IMR-90 (cell line): ENCODE measurements around the gene MGAT5. TPM values are rescaled to one million over a fixed set of nuclear protein-coding genes. Genes with fewer than 3 reads are reported as not detected.

ENCODE experiments used
- ATAC-seq: fragments of 200-7000 bp; cut with Tn5 transposase; 2 replicates; pipeline ENCODE4 v1.9.1; 2020; ENCODE audit warnings: low read depth, mild to moderate bottlenecking, moderate library complexity
- BruUV-seq: library from RNA; stranded (reverse); fragments of 400-500 nt; replicated peaks from 2 replicates; lab custom pipeline; 2021; lab: Mats Ljungman, UMichigan
- CTCF ChIA-PET: fragments of 300-600 bp; formaldehyde crosslinking; extraction: SDS; loops from one replicate; lab custom pipeline; 2021; ENCODE audit warnings: antibody characterized with exemption; lab: Yijun Ruan, JAX
- POLR2A ChIA-PET: fragments of 300-600 bp; sonication (Branson Sonifier 250); formaldehyde crosslinking; loops from one replicate; lab custom pipeline; 2022; ENCODE audit warnings: antibody characterized with exemption; ENCODE audit not compliant: unreplicated experiment; lab: Charles Lee
- DNase-seq: peaks from one replicate; pipeline ENCODE4 v3.0.0; 2013
- H2AFZ ChIP-seq: replicated peaks from 2 replicates; pipeline ENCODE3; 2013; ENCODE audit warnings: low read length, mild to moderate bottlenecking; ENCODE audit not compliant: poor library complexity
- H2AK5ac ChIP-seq: 2 replicates; pipeline ENCODE4 v1.6.1; 2013; ENCODE audit warnings: low read depth, low read length, inconsistent platforms
- H2AK9ac ChIP-seq: replicated peaks from 2 replicates; pipeline ENCODE3; 2013; ENCODE audit warnings: mild to moderate bottlenecking, low read depth, low read length, moderate library complexity; ENCODE audit not compliant: poor library complexity
- H2BK120ac ChIP-seq: 2 replicates; pipeline ENCODE4 v1.6.1; 2013; ENCODE audit warnings: low read depth, low read length, inconsistent platforms
- H2BK15ac ChIP-seq: 3 replicates; pipeline ENCODE4 v1.6.1; 2013; ENCODE audit warnings: low read depth, low read length, inconsistent platforms
- H2BK20ac ChIP-seq: 2 replicates; pipeline ENCODE4 v1.6.1; 2013; ENCODE audit warnings: low read depth, mild to moderate bottlenecking, inconsistent platforms, low read length, moderate library complexity
- H2BK5ac ChIP-seq: 2 replicates; pipeline ENCODE4 v1.6.1; 2013; ENCODE audit warnings: mild to moderate bottlenecking, low read depth, low read length, inconsistent platforms; ENCODE audit not compliant: poor library complexity, severe bottlenecking
- H3K14ac ChIP-seq: replicated peaks from 2 replicates; pipeline ENCODE4 v1.6.1; 2013; ENCODE audit warnings: low read depth, low read length, inconsistent platforms
- H3K18ac ChIP-seq: 2 replicates; pipeline ENCODE4 v1.6.1; 2013; ENCODE audit warnings: low read depth, low read length, control low read depth
- H3K23ac ChIP-seq: 2 replicates; pipeline ENCODE4 v1.6.1; 2013; ENCODE audit warnings: low read depth, low read length, inconsistent platforms
- H3K27ac ChIP-seq: 2 replicates; pipeline ENCODE4 v1.5.1; 2013; ENCODE audit warnings: mild to moderate bottlenecking, control low read depth, low read length; ENCODE audit not compliant: insufficient read depth
- H3K27me3 ChIP-seq: 2 replicates; pipeline ENCODE4 v1.6.1; 2013; ENCODE audit warnings: low read length; ENCODE audit not compliant: control insufficient read depth, insufficient read depth
- H3K36me3 ChIP-seq: 2 replicates; pipeline ENCODE4 v1.6.1; 2013; ENCODE audit warnings: low read length, mixed read lengths; ENCODE audit not compliant: control insufficient read depth, insufficient read depth
- H3K4ac ChIP-seq: 2 replicates; pipeline ENCODE4 v1.6.1; 2013; ENCODE audit warnings: low read depth, low read length, inconsistent platforms
- H3K4me1 ChIP-seq: 2 replicates; pipeline ENCODE4 v1.6.1; 2013; ENCODE audit warnings: low read length, mixed read lengths; ENCODE audit not compliant: control insufficient read depth, insufficient read depth
- H3K4me2 ChIP-seq: 2 replicates; pipeline ENCODE4 v1.6.1; 2013; ENCODE audit warnings: low read depth, mild to moderate bottlenecking, control low read depth, low read length, moderate library complexity
- H3K4me3 ChIP-seq: 2 replicates; pipeline ENCODE4 v1.5.1; 2013; ENCODE audit warnings: low read depth, mild to moderate bottlenecking, control low read depth, low read length, moderate library complexity; ENCODE audit not compliant: insufficient read depth
- H3K56ac ChIP-seq: 2 replicates; pipeline ENCODE4 v1.6.1; 2013; ENCODE audit warnings: low read length, inconsistent platforms; ENCODE audit not compliant: insufficient read depth; ENCODE audit errors: extremely low read depth
- H3K79me1 ChIP-seq, 2 experiments: 2 replicates each; pipeline ENCODE4 v1.6.1; 2013; ENCODE audit warnings: low read length in 2 of 2, inconsistent platforms in 1 of 2, low read depth in 1 of 2
- H3K9ac ChIP-seq: 2 replicates; pipeline ENCODE4 v1.6.1; 2013; ENCODE audit warnings: low read depth, low read length, control low read depth
- H3K9me1 ChIP-seq: 2 replicates; pipeline ENCODE4 v1.6.1; 2013; ENCODE audit warnings: low read length, inconsistent platforms; ENCODE audit not compliant: insufficient read depth
- H3K9me3 ChIP-seq: 2 replicates; pipeline ENCODE4 v1.6.1; 2013; ENCODE audit warnings: low read length; ENCODE audit not compliant: control insufficient read depth, insufficient read depth
- H4K20me1 ChIP-seq: 2 replicates; pipeline ENCODE4 v1.6.1; 2013; ENCODE audit warnings: low read length, inconsistent platforms; ENCODE audit not compliant: insufficient read depth
- H4K5ac ChIP-seq: 2 replicates; pipeline ENCODE4 v1.6.1; 2013; ENCODE audit warnings: mild to moderate bottlenecking, low read depth, low read length, control low read depth
- H4K8ac ChIP-seq, 2 experiments: 2 replicates each; pipeline ENCODE4 v1.6.1; 2013; ENCODE audit warnings: low read depth in 2 of 2, low read length in 2 of 2, control low read depth in 1 of 2, inconsistent platforms in 1 of 2
- H4K91ac ChIP-seq: 2 replicates; pipeline ENCODE4 v1.6.1; 2013; ENCODE audit warnings: low read depth, low read length, inconsistent platforms; ENCODE audit not compliant: insufficient read depth
- BHLHE40 ChIP-seq: fragments of 150-350 bp; IDR thresholded peaks from 2 replicates; pipeline ENCODE4 v1.6.1; 2016; ENCODE audit warnings: mild to moderate bottlenecking, low read depth, low read length
- CEBPB ChIP-seq: IDR thresholded peaks from 2 replicates; pipeline ENCODE4 v1.6.1; 2012; ENCODE audit warnings: low read depth, low read length, improper control_type of control experiment
- CHD1 ChIP-seq: IDR thresholded peaks from 2 replicates; pipeline ENCODE4 v1.6.1; 2012; ENCODE audit warnings: low read depth, low read length, improper control_type of control experiment
- FOS ChIP-seq: fragments of 150-350 bp; IDR thresholded peaks from 2 replicates; pipeline ENCODE4 v1.6.1; 2016; ENCODE audit warnings: low read depth, low read length
- MAFK ChIP-seq: IDR thresholded peaks from 2 replicates; pipeline ENCODE4 v1.6.1; 2012; ENCODE audit warnings: low read depth, low read length, improper control_type of control experiment
- MXI1 ChIP-seq: IDR thresholded peaks from 2 replicates; pipeline ENCODE4 v1.6.1; 2012; ENCODE audit warnings: low read depth, mild to moderate bottlenecking, low read length, moderate library complexity, borderline replicate concordance
- NFE2L2 ChIP-seq: fragments of 150-350 bp; IDR thresholded peaks from 2 replicates; pipeline ENCODE4 v1.6.1; 2016; ENCODE audit warnings: low read depth, mild to moderate bottlenecking, low read length
- POLR2A ChIP-seq: IDR thresholded peaks from 2 replicates; pipeline ENCODE4 v1.6.1; 2012; ENCODE audit warnings: mild to moderate bottlenecking, low read depth, low read length
- RAD21 ChIP-seq: IDR thresholded peaks from 2 replicates; pipeline ENCODE4 v1.6.1; 2012; ENCODE audit warnings: low read length, improper control_type of control experiment
- RCOR1 ChIP-seq: IDR thresholded peaks from 2 replicates; pipeline ENCODE4 v1.6.1; 2012; ENCODE audit warnings: mild to moderate bottlenecking, low read length, improper control_type of control experiment; ENCODE audit not compliant: insufficient replicate concordance
- RFX5 ChIP-seq: IDR thresholded peaks from 2 replicates; pipeline ENCODE4 v1.8.0; 2012; ENCODE audit warnings: low read depth, mild to moderate bottlenecking, low read length, moderate library complexity
- SMC3 ChIP-seq: fragments of 150-350 bp; IDR thresholded peaks from 2 replicates; pipeline ENCODE4 v1.6.1; 2016; ENCODE audit warnings: low read depth, mild to moderate bottlenecking, antibody characterized with exemption, low read length, moderate library complexity
- WGBS, 2 experiments: methylation state at CpG; one replicate each; pipeline versions ENCODE4 v1.1.5 to v1.1.7; 2013; ENCODE audit warnings: missing lambda C conversion rate in 2 of 2; ENCODE audit not compliant: insufficient read length in 1 of 2; ENCODE audit errors: extremely low coverage in 2 of 2; 5-methylcytosine and 5-hydroxymethylcytosine counted together
- dilution Hi-C: fragments of 300-500 bp; cut with HindIII; formaldehyde crosslinking; loops from one replicate; pipeline ENCODE4 v1.14.3; 2018; ENCODE audit warnings: low sequenced_read_pairs; ENCODE audit not compliant: unreplicated experiment
- in situ Hi-C: fragments of 300-500 bp; cut with MboI; formaldehyde crosslinking; loops from 3 replicates; pipeline ENCODE4 v1.14.3; 2019; ENCODE audit warnings: low sequenced_read_pairs, inconsistent platforms, mixed read lengths
- intact Hi-C: fragments of 100-400 bp; cut with micrococcal nuclease; formaldehyde crosslinking; loops from 2 replicates; pipeline ENCODE4 v1.10.0; 2022
- polyA plus RNA-seq, 3 experiments: library from polyadenylated mRNA; depleted of rRNA; stranded (reverse); fragments of >200 nt; gene quantifications; 2 replicates each; pipeline ENCODE4 v1.2.3, GENCODE V29; 2012; ENCODE audit warnings: low replicate concordance in 1 of 3
- total RNA-seq: library from RNA; depleted of rRNA; stranded (reverse); fragments of >200 nt; gene quantifications from 2 replicates; pipeline ENCODE4 v1.2.3, GENCODE V29; 2012
- TF ChIP-seq, protein P1 (sequence below): conservative IDR thresholded peaks from 2 replicates; pipeline ENCODE4 v1.5.1; 2012; ENCODE audit warnings: mild to moderate bottlenecking, low read depth, low read length, improper control_type of control experiment
- TF ChIP-seq, protein P2 (sequence below): fragments of 150-350 bp; IDR thresholded peaks from 2 replicates; pipeline ENCODE4 v1.6.1; 2016; ENCODE audit warnings: low read depth, mild to moderate bottlenecking, low read length, moderate library complexity, borderline replicate concordance

MGAT5 gene
- total and polyA plus RNA-seq, 2 of the 4 experiments (the other 2 are of a cell fraction): 22.9 to 59.9 TPM

DNA sequence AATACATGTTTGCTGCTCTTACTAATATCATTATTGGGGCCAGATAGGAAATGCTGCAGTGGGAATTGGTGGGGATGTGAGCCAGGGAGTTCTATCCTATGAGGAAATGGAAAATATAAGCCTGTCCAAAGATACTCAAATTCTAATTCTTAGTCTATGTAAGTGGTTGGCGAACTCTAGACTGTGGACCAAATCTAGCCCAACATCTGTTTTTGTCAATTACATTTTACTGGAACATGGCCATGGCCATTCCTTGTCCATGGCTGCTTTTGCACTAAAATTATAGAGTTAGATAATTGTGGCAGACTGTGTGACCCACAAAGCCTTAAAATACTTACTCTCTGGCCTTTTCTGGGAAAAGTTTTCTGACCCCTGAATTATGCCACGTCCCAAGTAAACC lies 113.3 kb downstream of the MGAT5 start:
- TF ChIP-seq FOS: no peak
- TF ChIP-seq POLR2A: no peak
- no peak for TF ChIP-seq CEBPB
- TF ChIP-seq MXI1: no peak
- no peak for TF ChIP-seq RFX5
- no peak for TF ChIP-seq RAD21
- no peak for TF ChIP-seq CHD1
- TF ChIP-seq BHLHE40: no peak
- TF ChIP-seq MAFK: no peak
- no peak for TF ChIP-seq RCOR1
- no peak for TF ChIP-seq SMC3
- TF ChIP-seq, protein P1, sequence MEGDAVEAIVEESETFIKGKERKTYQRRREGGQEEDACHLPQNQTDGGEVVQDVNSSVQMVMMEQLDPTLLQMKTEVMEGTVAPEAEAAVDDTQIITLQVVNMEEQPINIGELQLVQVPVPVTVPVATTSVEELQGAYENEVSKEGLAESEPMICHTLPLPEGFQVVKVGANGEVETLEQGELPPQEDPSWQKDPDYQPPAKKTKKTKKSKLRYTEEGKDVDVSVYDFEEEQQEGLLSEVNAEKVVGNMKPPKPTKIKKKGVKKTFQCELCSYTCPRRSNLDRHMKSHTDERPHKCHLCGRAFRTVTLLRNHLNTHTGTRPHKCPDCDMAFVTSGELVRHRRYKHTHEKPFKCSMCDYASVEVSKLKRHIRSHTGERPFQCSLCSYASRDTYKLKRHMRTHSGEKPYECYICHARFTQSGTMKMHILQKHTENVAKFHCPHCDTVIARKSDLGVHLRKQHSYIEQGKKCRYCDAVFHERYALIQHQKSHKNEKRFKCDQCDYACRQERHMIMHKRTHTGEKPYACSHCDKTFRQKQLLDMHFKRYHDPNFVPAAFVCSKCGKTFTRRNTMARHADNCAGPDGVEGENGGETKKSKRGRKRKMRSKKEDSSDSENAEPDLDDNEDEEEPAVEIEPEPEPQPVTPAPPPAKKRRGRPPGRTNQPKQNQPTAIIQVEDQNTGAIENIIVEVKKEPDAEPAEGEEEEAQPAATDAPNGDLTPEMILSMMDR: no peak
- TF ChIP-seq, protein P2, sequence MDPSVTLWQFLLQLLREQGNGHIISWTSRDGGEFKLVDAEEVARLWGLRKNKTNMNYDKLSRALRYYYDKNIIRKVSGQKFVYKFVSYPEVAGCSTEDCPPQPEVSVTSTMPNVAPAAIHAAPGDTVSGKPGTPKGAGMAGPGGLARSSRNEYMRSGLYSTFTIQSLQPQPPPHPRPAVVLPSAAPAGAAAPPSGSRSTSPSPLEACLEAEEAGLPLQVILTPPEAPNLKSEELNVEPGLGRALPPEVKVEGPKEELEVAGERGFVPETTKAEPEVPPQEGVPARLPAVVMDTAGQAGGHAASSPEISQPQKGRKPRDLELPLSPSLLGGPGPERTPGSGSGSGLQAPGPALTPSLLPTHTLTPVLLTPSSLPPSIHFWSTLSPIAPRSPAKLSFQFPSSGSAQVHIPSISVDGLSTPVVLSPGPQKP: no peak
- TF ChIP-seq NFE2L2: no peak
- BruUV-seq: no TSS peak
- Histone ChIP-seq H3K4me1 (peaks cover 20% of the 10 kb centered on the region), H2BK120ac (no peak overlapping the region), H3K9ac (no peak overlapping the region), H3K4ac (no peak overlapping the region), H4K8ac (no peak overlapping the region), H3K9me3 (no peaks in the 10 kb centered on the region), H3K79me1 (peaks cover 0 to 32% of the 10 kb centered on the region in 2 experiments; a peak in 2 of 4 replicates), H4K5ac (no peak overlapping the region), H3K14ac (no peak overlapping the region), H2BK5ac (no peak overlapping the region), H2BK20ac (no peak overlapping the region), H3K27me3 (no peaks in the 10 kb centered on the region), H3K9me1 (peaks cover 29% of the 10 kb centered on the region), H3K56ac (no peak overlapping the region), H2BK15ac (no peak overlapping the region), H4K91ac (no peak overlapping the region), H3K4me2 (no peak overlapping the region), H2AK5ac (no peak overlapping the region), H2AK9ac (no peak overlapping the region), H3K27ac (no peak overlapping the region), H3K23ac (no peak overlapping the region), H4K20me1 (peaks cover 4% of the 10 kb centered on the region; the same call in 1 of the 2 replicates), H3K4me3 (no peak overlapping the region), H2AFZ (no peak overlapping the region), H3K36me3 (peaks cover 27% of the 10 kb centered on the region), H3K18ac (no peak overlapping the region)
- in situ Hi-C loops: no loop called here
- no CpG with 5 or more reads among the region's 2 CpGs for WGBS, 2 experiments
- dilution Hi-C loops: no loop called here
- no peak for ATAC-seq
- no peak for DNase-seq
- ChIA-PET CTCF (interaction anchor here (1.0 kb wide), 1 partner anchor 46 kb away, joined by 3 read pairs; no protein-coding TSS in a partner anchor), POLR2A (no interaction called here)
- intact Hi-C loops: no loop called here
